GM12872 (cell line): ENCODE data around the gene NUMBL.

Experiments used
- TF ChIP-seq, protein P1 (sequence below): IDR thresholded peaks from 3 replicates; pipeline ENCODE4 v1.5.1; 2011; ENCODE audit warnings: low read depth, mild to moderate bottlenecking, low read length, moderate library complexity; ENCODE audit not compliant: insufficient read depth

NUMBL gene

GRCh38 chr19:40701758-40702157, 11.3 kb upstream of the NUMBL start:
- TF ChIP-seq, protein P1, sequence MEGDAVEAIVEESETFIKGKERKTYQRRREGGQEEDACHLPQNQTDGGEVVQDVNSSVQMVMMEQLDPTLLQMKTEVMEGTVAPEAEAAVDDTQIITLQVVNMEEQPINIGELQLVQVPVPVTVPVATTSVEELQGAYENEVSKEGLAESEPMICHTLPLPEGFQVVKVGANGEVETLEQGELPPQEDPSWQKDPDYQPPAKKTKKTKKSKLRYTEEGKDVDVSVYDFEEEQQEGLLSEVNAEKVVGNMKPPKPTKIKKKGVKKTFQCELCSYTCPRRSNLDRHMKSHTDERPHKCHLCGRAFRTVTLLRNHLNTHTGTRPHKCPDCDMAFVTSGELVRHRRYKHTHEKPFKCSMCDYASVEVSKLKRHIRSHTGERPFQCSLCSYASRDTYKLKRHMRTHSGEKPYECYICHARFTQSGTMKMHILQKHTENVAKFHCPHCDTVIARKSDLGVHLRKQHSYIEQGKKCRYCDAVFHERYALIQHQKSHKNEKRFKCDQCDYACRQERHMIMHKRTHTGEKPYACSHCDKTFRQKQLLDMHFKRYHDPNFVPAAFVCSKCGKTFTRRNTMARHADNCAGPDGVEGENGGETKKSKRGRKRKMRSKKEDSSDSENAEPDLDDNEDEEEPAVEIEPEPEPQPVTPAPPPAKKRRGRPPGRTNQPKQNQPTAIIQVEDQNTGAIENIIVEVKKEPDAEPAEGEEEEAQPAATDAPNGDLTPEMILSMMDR, result no peak

DNA sequence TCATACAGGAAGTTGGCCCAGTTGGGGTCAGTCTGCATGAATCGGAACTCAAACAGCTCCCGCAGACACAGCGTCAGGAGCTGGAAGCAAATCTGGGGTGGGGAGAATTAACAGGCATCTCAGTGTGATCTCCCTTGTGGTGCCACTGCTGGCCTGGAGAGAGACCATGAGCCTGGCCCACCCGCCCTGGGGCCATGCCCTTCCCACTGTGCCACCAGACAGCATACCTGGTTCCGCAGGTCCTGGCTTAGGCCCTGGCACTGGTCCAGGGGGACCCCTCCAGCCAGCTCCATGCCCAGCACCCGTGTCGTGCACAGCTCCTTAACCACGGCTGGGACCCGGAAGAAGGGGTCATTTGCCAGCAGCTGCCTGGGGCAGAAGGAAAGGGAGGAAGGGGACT, 9.6 kb upstream of the NUMBL start:
- TF ChIP-seq, protein P1, result no peak

DNA sequence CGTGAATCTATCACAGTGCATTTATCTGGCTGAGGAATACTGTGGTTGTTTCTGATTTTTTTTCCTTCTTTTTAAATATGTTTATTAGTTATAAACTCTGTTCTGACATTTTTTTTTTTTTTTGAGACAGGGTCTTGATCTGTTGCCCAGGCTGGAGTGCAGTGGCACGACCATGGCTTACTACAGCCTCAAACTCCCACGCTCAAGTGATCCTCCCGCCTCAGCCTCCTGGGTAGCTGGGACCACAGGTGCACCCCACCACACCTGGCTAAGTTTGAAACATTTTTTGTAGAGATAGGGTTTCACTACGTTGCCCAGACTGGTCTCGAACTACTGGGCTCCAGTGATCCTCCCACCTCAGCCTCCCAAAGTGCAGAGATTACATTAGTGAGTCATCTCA, 6.6 kb upstream of the NUMBL start:
- TF ChIP-seq, protein P1, result no peak

DNA sequence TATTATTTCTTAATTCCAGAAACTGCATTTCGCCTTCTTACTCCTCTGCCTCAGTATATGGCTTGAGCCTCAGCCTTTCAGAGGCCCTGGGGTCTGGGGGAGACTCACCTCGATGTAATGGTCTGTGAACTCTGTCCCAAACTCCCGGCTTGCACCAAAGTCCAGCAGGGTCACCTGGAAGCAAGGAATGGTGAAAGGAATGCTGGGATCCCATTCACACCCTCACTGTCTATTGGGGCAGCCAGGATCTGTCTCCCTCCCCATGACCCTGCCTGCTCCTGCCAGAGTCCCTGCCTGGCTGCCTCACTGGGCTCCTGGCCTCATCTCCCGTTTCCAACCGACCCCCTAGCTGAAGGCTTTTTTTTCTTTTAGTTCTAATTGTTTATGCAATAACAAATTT, 5.4 kb upstream of the NUMBL start:
- TF ChIP-seq, protein P1, result no peak

- TF ChIP-seq, protein P1, result no peak
Observed at GRCh38 chr19:40693896-40694295, 3.4 kb upstream of the NUMBL start.

DNA sequence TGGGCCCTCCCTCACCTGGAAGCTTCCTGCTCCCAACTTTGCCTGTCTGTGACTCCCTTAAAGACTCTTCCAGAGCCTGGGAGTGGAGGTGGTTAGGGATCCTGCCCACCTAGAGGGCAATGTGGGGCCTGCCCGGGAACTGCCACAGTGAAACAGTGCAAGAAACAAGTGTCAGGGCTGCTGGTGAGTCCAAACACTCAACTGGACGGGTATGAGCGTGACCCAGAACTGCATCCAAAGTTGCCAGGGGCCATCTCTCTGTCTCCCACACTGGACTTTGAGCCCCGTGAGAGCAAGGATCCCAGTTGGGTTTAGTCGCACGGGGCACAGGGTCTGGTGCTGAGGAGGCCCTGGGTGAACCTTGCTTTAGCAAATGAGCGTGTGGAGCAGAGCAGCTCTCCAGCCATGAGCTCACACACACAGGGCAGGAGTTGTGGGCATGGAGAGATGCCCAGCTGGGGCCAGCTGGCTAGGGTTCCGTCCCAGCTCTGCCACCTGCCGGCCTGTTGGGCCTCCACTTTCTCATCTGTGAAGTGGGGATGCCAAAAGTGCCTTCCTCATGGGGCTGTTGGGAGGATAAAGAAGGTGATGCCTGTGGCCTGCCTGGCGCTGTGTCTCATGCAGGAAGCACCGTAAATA, 2.8 kb upstream of the NUMBL start:
- TF ChIP-seq, protein P1, result no peak

- TF ChIP-seq, protein P1, result no peak
Observed at GRCh38 chr19:40692212-40692551, 1.7 kb upstream of the NUMBL start.
